Measurements from ENCODE around the gene ABL1. TPM values are rescaled to one million over a fixed set of nuclear protein-coding genes. Genes with fewer than 3 reads are reported as not detected.

Gene ABL1
- total RNA-seq, 4 donors from 2014 or later, result 22.1 to 51.7 (median 27.1) TPM

DNA sequence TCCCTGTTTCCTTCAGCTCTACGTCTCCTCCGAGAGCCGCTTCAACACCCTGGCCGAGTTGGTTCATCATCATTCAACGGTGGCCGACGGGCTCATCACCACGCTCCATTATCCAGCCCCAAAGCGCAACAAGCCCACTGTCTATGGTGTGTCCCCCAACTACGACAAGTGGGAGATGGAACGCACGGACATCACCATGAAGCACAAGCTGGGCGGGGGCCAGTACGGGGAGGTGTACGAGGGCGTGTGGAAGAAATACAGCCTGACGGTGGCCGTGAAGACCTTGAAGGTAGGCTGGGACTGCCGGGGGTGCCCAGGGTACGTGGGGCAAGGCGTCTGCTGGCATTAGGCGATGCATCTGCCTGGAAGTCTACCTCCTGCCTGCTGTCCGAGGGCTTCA lies 27.7 kb downstream of the ABL1 start:
- no peaks in the 10 kb centered on the region for H3K9me3 ChIP-seq
- no peaks in the 10 kb centered on the region for H3K27me3 ChIP-seq
- H3K36me3 ChIP-seq, result peaks cover 0 to 74% (median 8%) of the 10 kb centered on the region in 3 donors
- TF ChIP-seq POLR2A (IDR thresholded peaks at IDR 0.05), result no peak
- TF ChIP-seq, protein P1, sequence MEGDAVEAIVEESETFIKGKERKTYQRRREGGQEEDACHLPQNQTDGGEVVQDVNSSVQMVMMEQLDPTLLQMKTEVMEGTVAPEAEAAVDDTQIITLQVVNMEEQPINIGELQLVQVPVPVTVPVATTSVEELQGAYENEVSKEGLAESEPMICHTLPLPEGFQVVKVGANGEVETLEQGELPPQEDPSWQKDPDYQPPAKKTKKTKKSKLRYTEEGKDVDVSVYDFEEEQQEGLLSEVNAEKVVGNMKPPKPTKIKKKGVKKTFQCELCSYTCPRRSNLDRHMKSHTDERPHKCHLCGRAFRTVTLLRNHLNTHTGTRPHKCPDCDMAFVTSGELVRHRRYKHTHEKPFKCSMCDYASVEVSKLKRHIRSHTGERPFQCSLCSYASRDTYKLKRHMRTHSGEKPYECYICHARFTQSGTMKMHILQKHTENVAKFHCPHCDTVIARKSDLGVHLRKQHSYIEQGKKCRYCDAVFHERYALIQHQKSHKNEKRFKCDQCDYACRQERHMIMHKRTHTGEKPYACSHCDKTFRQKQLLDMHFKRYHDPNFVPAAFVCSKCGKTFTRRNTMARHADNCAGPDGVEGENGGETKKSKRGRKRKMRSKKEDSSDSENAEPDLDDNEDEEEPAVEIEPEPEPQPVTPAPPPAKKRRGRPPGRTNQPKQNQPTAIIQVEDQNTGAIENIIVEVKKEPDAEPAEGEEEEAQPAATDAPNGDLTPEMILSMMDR (IDR thresholded peaks at IDR 0.05), result no peak
- peaks cover 3 to 82% (median 31%) of the 10 kb centered on the region in 3 donors for H3K4me1 ChIP-seq
- DNase-seq, result no peak
- H3K4me3 ChIP-seq, result no peak overlapping the region
- intact Hi-C loops (cut with DNase I), result loop anchor here (5.0 kb wide), 2 partner anchors 95 to 155 kb away; no protein-coding TSS in a partner anchor
- WGBS, 2 donors, result 85 to 89% methylated on average over 14 to 17 of the region's 23 CpGs
- H3K27ac ChIP-seq, result peak overlapping the region in 3 of 4 donors; percentile 6 to 71 (median 45)

DNA sequence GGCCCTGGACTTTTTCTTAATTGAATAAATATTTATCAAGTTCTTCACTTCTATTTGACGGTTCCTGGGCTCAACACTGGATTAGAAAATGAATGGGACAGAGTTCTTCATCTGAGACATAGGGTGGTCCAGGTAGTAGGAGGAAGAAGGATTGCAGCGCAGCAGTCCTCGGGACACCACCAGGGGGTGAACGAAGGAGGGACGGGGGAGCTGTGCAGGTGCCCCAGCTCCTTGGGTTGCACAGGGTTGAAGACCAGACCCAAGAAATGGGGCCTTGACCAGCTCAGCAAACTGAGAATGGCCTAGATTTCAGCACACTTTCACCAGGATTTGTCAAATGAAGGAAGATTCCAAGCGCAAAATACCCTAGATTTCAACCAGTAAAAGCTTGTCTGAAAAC lies 29.5 kb downstream of the ABL1 start:
- Histone ChIP-seq H3K4me1 (peaks cover 3 to 75% (median 20%) of the 10 kb centered on the region in 3 donors), H3K4me3 (no peak overlapping the region), H3K27me3 (no peaks in the 10 kb centered on the region), H3K9me3 (no peaks in the 10 kb centered on the region), H3K27ac (no peak overlapping the region), H3K36me3 (peaks cover 0 to 76% (median 11%) of the 10 kb centered on the region in 3 donors)
- TF ChIP-seq POLR2A (IDR thresholded peaks at IDR 0.05), result no peak
- TF ChIP-seq, protein P1 (IDR thresholded peaks at IDR 0.05), result no peak
- whole genome bisulfite sequencing, 2 donors, result 69 to 70% methylated on average over 4 to 6 of the region's 6 CpGs
- DNase-seq, result no peak
- intact Hi-C loops (cut with DNase I), result loop anchor here (5.0 kb wide), 2 partner anchors 97 to 157 kb away; no protein-coding TSS in a partner anchor

DNA sequence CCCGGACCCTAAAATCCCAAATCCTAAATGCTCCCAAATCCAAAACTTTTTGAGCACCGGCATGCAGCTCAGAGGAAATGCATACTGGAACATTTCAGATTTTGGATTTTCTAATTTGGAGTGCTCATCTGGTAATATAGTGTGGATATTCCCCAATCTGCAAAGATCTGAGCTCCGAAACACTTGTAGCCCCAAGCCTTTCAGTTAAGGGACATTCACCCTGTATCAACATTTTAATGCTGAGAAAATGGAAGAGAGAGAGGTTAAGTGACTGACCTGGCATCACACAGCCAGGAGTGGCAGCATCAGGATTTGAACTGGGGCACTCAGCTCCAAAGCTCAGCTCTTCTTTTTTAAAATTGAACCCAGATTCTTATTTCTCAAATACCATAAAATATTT lies 30.9 kb downstream of the ABL1 start:
- intact Hi-C loops (cut with DNase I), result no loop called here
- H3K27ac ChIP-seq, result no peak overlapping the region

DNA sequence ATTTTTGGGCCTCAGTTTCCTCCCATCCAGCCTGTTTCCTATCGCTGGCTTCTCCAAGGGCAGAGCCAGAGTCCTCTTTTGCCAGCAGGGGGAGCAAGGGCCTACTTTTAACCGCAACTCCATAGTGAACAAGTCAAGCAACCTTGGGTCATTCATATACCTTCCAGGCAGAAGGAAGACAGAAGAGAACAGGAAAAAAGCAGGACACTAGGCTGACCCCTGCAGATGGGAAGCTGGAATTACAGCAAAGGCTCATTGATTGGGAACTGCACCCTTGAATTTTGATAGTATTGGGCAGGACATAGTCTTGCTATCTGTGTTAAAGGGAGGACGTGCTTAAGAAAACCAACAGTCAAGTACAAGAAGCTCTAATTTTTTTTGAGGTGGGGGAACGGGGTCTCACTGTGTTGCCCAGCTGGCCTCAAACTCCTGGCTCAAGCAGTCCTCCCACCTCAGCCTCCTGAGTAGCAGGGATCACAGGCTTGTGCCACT lies 31.5 kb downstream of the ABL1 start:
- no peaks in the 10 kb centered on the region for H3K9me3 ChIP-seq
- TF ChIP-seq POLR2A (IDR thresholded peaks at IDR 0.05), result no peak
- TF ChIP-seq, protein P1 (IDR thresholded peaks at IDR 0.05), result peak; percentile 71 to 96 (median 88)
- peaks cover 0 to 83% (median 11%) of the 10 kb centered on the region in 3 donors for H3K36me3 ChIP-seq
- DNase-seq, result no peak
- H3K4me1 ChIP-seq, result peaks cover 0 to 74% (median 11%) of the 10 kb centered on the region in 3 donors
- no peak overlapping the region for H3K4me3 ChIP-seq
- H3K27ac ChIP-seq, result peak overlapping the region in 1 of 4 donors; percentile 3
- WGBS, 2 donors, result 39 to 43% methylated on average over 3 to 4 of the region's 4 CpGs
- intact Hi-C loops (cut with DNase I), result no loop called here
- no peaks in the 10 kb centered on the region for H3K27me3 ChIP-seq

More for the DNA sequence above, 30.9 kb downstream of the ABL1 start:
- DNase-seq, result no peak
- no peak overlapping the region for H3K4me3 ChIP-seq
- H3K27me3 ChIP-seq, result no peaks in the 10 kb centered on the region
- no peaks in the 10 kb centered on the region for H3K9me3 ChIP-seq
- WGBS, 2 donors, result 95% methylated on average over 3 of the region's 3 CpGs
- TF ChIP-seq POLR2A (IDR thresholded peaks at IDR 0.05), result no peak
- TF ChIP-seq, protein P1 (IDR thresholded peaks at IDR 0.05), result no peak
- H3K4me1 ChIP-seq, result peaks cover 0 to 74% (median 16%) of the 10 kb centered on the region in 3 donors
- H3K36me3 ChIP-seq, result peaks cover 0 to 78% (median 11%) of the 10 kb centered on the region in 3 donors

DNA sequence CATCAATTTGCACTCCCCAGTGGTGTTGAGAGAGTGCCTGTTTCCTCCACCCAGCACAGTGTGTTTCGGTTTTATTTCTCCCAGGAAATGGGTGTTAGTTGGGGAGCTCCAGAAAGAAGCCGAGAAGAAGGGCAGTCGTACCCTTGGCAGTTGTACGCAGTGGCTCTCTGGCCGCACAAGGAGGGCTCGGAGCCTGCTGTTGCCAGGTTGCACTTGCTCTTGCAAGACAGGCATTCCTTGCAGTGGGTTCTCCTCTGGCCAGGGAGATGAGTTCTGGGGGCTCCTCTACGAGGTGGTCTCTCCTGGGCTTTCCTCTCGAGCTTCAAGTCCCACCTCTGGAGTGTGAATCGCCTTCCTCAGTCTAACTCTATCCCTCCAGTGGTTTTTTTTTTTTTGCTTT lies 32.5 kb downstream of the ABL1 start:
- H3K4me1 ChIP-seq, result peaks cover 0 to 73% (median 11%) of the 10 kb centered on the region in 3 donors
- intact Hi-C loops (cut with DNase I), result no loop called here
- WGBS, 2 donors, result 82 to 90% methylated on average over 7 to 9 of the region's 9 CpGs
- H3K36me3 ChIP-seq, result peaks cover 0 to 83% (median 18%) of the 10 kb centered on the region in 3 donors
- H3K27ac ChIP-seq, result peak overlapping the region in 2 of 4 donors; percentile 14 to 32
- DNase-seq, result no peak
- TF ChIP-seq, protein P1 (IDR thresholded peaks at IDR 0.05), result no peak
- no peak for TF ChIP-seq POLR2A (IDR thresholded peaks at IDR 0.05)
- no peaks in the 10 kb centered on the region for H3K27me3 ChIP-seq
- H3K9me3 ChIP-seq, result no peaks in the 10 kb centered on the region
- H3K4me3 ChIP-seq, result no peak overlapping the region

Measured in esophagus squamous epithelium (tissue), 5 donors.